Lower leg skin (tissue), 4 donors: ENCODE measurements around the gene JAM3. TPM values are rescaled to one million over a fixed set of nuclear protein-coding genes. Genes with fewer than 3 reads are reported as not detected.

Experiments used
- DNase-seq, 2 donors: peaks; one replicate each; pipeline ENCODE4 v3.0.0-alpha.2; 2019; ENCODE audit warnings: low spot score in 2 of 2
- H3K4me3 ChIP-seq: fragments of 200-600 bp; sonication (generic); 2 replicates; pipeline ENCODE4 v1.5.1; 2017; ENCODE audit warnings: mild to moderate bottlenecking, low read depth; ENCODE audit not compliant: poor library complexity, severe bottlenecking
- CTCF ChIP-seq, 3 donors: fragments of 450-650 bp; IDR thresholded peaks; one replicate each; pipeline ENCODE4 v1.5.1; 2016; ENCODE audit warnings: antibody characterized with exemption in 3 of 3, mild to moderate bottlenecking in 3 of 3, moderate library complexity in 2 of 3
- POLR2A ChIP-seq, 2 donors: fragments of 450-650 bp; IDR thresholded peaks; one replicate each; pipeline ENCODE4 v1.6.1; 2016 to 2017; ENCODE audit warnings: antibody characterized with exemption in 2 of 2, mild to moderate bottlenecking in 1 of 2, moderate library complexity in 1 of 2
- WGBS, 2 donors: methylation state at CpG; one replicate each; pipeline ENCODE4 v1.1.5; 2018; 5-methylcytosine and 5-hydroxymethylcytosine counted together
- intact Hi-C: fragments of 100-400 bp; cut with DNase I; formaldehyde crosslinking; loops from one replicate; pipeline ENCODE4 v1.15.0; 2023; ENCODE audit warnings: low total_unique reads
- total RNA-seq, 4 donors: library from RNA; depleted of rRNA; stranded (reverse); fragments of >200 nt; gene quantifications; one replicate each; pipeline ENCODE4 v1.1.0, GENCODE V29; 2016

Gene JAM3
- total RNA-seq, 4 donors from 2014 or later, result 12.8 to 22.4 (median 15.1) TPM

GRCh38 chr11:134024420-134025081 lies 44.3 kb upstream of the JAM3 start:
- H3K4me3 ChIP-seq, result no peak overlapping the region
- WGBS, 2 donors, result 45 to 55% methylated on average over 13 to 15 of the region's 15 CpGs
- DNase-seq, result no peak
- intact Hi-C loops, result no loop called here
- TF ChIP-seq POLR2A (IDR thresholded peaks at IDR 0.05) (no peak), CTCF (IDR thresholded peaks at IDR 0.05) (no peak)

GRCh38 chr11:134025082-134025429 lies 43.8 kb upstream of the JAM3 start:
- intact Hi-C loops, result no loop called here
- 56 to 66% methylated on average over 9 to 12 of the region's 12 CpGs for WGBS, 2 donors
- TF ChIP-seq CTCF (IDR thresholded peaks at IDR 0.05) (no peak), POLR2A (IDR thresholded peaks at IDR 0.05) (no peak)
- DNase-seq, result no peak
- no peak overlapping the region for H3K4me3 ChIP-seq

GRCh38 chr11:134026655-134027343 lies 42.1 kb upstream of the JAM3 start:
- WGBS, 2 donors, result 17 to 36% methylated on average over 11 of the region's 11 CpGs
- H3K4me3 ChIP-seq, result no peak overlapping the region
- TF ChIP-seq POLR2A (IDR thresholded peaks at IDR 0.05), result no peak
- no peak for TF ChIP-seq CTCF (IDR thresholded peaks at IDR 0.05)
- no peak for DNase-seq
- intact Hi-C loops, result no loop called here

GRCh38 chr11:134027671-134028070 lies 41.2 kb upstream of the JAM3 start:
- H3K4me3 ChIP-seq, result no peak overlapping the region
- WGBS, 2 donors, result 72 to 77% methylated on average over 4 of the region's 4 CpGs
- intact Hi-C loops, result no loop called here
- TF ChIP-seq POLR2A (IDR thresholded peaks at IDR 0.05) (no peak), CTCF (IDR thresholded peaks at IDR 0.05) (no peak)
- DNase-seq, result no peak

- H3K4me3 ChIP-seq, result no peak overlapping the region
- TF ChIP-seq POLR2A (IDR thresholded peaks at IDR 0.05) (no peak), CTCF (IDR thresholded peaks at IDR 0.05) (no peak)
- 92 to 98% methylated on average over 3 of the region's 3 CpGs for WGBS, 2 donors
- DNase-seq, result no peak
- intact Hi-C loops, result no loop called here
These were observed 40.4 kb upstream of the JAM3 start for GRCh38 chr11:134028368-134028920.
